Body of pancreas (tissue), 4 donors: Measurements from ENCODE around the gene ADCY3.

ENCODE experiments used
- CTCF ChIP-seq, 7 experiments: fragments of 450-650 bp in 4 of 7; fragments of 200-600 bp in 3 of 7; sonication (generic) in 3 of 7; IDR thresholded peaks; one replicate each; pipeline ENCODE4 v1.5.1; 2016 to 2019; ENCODE audit warnings: antibody characterized with exemption in 7 of 7
- POLR2A ChIP-seq, 3 donors: fragments of 450-650 bp; IDR thresholded peaks; one replicate each; pipeline ENCODE4 v1.6.1; 2016; ENCODE audit warnings: antibody characterized with exemption in 3 of 3, mild to moderate bottlenecking in 2 of 3

DNA sequence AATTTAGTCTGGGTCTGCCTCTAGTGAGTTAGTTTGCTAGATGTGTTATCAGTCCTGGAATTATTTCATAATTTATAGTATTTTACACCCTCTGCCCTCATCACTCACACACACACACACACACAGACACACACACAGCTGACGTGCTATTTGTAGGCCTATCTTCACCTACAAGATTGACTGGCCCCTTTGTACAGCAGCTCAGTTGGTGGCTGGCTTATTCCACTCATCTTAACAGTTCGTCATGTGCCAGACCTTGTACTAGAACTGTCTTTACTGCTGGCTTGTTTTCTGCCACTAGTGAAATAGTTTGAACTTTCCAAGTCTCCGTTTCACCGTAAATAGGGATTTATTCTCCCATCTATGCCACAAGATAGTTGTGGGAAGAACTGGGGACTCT, 105.5 kb downstream of the ADCY3 start:
- TF ChIP-seq CTCF (IDR thresholded peaks at IDR 0.05) (no peak), POLR2A (IDR thresholded peaks at IDR 0.05) (no peak)
